Activated naive CD4-positive, alpha-beta T cell treated with anti-CD3 and anti-CD28 coated beads, Interleukin-2, amount 50 U/mL, for 24 hours (primary cell): ENCODE data around the gene DCAF6.

Experiments used
- H3K27ac Mint-ChIP-seq: one replicate; pipeline ENCODE4 v1.8.0; 2021; ENCODE audit warnings: mild to moderate bottlenecking, mixed read lengths
- H3K27me3 Mint-ChIP-seq: one replicate; pipeline ENCODE4 v1.8.0; 2021; ENCODE audit warnings: mixed read lengths
- H3K36me3 Mint-ChIP-seq: one replicate; pipeline ENCODE4 v1.8.0; 2021; ENCODE audit warnings: mixed read lengths
- H3K4me1 Mint-ChIP-seq: one replicate; pipeline ENCODE4 v1.8.0; 2021; ENCODE audit warnings: mixed read lengths
- H3K4me3 Mint-ChIP-seq: one replicate; pipeline ENCODE4 v1.8.0; 2021; ENCODE audit warnings: mild to moderate bottlenecking, mixed read lengths
- H3K9me3 Mint-ChIP-seq: one replicate; pipeline ENCODE4 v1.8.0; 2021; ENCODE audit warnings: mixed read lengths

Gene DCAF6

DNA sequence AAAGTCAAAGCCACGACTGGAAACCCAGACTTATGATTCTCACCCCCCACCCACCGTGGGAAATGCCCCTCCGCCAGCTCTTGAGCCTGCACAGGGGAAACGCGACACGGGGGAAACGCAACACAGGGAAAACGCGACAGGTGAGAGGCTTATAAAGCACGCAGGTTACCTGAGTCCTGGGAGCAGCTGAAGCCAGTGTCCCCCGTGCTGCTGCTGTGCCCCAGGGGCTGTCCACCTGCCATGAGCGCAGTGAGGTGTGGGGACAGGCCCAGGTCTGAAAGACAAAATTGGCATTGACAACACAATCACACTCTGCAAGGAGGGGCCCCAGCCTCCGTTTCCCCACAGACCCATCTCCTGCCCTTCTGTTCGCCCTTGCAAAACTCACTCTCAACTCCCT is 153.9 kb downstream of the DCAF6 start:
- no peak overlapping the region for H3K27ac Mint-ChIP-seq
- no peaks in the 10 kb centered on the region for H3K9me3 Mint-ChIP-seq
- H3K4me3 Mint-ChIP-seq, result no peak overlapping the region
- no peaks in the 10 kb centered on the region for H3K4me1 Mint-ChIP-seq
- peaks cover 1% of the 10 kb centered on the region for H3K27me3 Mint-ChIP-seq
- H3K36me3 Mint-ChIP-seq, result no peaks in the 10 kb centered on the region

DNA sequence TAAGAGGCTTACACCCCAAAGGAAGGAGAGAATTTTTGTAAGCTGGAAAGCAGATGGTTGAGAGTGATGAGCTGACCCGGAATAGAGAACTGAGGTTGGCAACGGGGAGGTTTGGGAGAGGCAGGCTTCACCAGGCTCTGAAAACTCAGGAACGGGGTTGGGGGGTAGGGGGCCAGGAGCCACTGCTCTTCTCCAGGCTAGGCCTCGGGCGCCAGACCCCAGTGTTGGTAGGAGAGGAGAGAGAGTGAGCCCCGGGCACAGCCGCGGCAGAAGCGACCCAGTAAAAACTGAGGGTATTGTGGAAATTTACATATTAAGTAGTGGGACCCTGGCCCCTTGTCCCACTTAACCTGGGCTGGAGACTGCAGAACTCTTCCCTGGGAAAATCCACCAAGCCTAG is 154.6 kb downstream of the DCAF6 start:
- no peaks in the 10 kb centered on the region for H3K36me3 Mint-ChIP-seq
- no peaks in the 10 kb centered on the region for H3K4me1 Mint-ChIP-seq
- H3K9me3 Mint-ChIP-seq, result no peaks in the 10 kb centered on the region
- H3K27ac Mint-ChIP-seq, result no peak overlapping the region
- H3K4me3 Mint-ChIP-seq, result no peak overlapping the region
- peaks cover 1% of the 10 kb centered on the region for H3K27me3 Mint-ChIP-seq

DNA sequence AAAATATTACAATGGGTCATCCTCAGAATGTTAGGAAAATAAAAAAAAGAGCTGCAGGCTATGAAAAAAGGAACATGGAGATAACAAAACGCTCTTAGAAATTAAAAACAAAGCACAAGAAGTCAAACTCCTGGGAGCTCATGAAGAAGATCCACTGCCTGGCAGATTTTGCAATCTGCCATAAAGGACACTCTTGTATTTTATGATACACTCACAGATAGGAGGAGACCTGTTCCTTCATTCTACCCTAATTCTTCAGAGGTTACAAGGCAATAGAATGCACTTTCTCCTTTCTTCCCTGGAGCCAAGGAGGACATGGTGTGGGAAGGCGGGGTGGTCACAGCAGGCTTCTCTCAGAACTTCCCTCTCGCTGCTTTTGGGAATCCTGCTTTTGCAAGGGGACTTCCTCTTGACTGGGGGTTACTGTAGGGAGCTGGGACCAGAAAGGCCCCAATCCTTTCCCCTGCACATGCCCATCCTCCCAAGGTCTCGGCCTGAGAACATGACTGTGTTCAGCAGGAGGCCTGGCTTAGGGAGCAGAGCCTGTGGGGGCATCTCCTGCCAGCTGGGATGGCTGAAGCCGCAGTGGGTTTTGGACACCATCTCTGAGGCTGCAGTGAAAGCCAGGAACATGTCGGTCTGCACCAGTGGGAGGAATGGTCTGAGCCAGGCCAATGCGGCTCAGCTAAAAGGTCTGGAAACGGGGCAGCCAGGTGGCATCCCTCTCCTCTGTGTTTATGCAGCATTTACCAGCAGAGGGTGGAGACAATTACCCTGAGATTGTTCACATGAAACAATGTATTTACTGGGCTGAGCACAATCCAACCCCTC is 155.5 kb downstream of the DCAF6 start:
- H3K4me3 Mint-ChIP-seq, result no peak overlapping the region
- no peaks in the 10 kb centered on the region for H3K4me1 Mint-ChIP-seq
- no peak overlapping the region for H3K27ac Mint-ChIP-seq
- no peaks in the 10 kb centered on the region for H3K36me3 Mint-ChIP-seq
- H3K9me3 Mint-ChIP-seq, result no peaks in the 10 kb centered on the region
- peaks cover 1% of the 10 kb centered on the region for H3K27me3 Mint-ChIP-seq

DNA sequence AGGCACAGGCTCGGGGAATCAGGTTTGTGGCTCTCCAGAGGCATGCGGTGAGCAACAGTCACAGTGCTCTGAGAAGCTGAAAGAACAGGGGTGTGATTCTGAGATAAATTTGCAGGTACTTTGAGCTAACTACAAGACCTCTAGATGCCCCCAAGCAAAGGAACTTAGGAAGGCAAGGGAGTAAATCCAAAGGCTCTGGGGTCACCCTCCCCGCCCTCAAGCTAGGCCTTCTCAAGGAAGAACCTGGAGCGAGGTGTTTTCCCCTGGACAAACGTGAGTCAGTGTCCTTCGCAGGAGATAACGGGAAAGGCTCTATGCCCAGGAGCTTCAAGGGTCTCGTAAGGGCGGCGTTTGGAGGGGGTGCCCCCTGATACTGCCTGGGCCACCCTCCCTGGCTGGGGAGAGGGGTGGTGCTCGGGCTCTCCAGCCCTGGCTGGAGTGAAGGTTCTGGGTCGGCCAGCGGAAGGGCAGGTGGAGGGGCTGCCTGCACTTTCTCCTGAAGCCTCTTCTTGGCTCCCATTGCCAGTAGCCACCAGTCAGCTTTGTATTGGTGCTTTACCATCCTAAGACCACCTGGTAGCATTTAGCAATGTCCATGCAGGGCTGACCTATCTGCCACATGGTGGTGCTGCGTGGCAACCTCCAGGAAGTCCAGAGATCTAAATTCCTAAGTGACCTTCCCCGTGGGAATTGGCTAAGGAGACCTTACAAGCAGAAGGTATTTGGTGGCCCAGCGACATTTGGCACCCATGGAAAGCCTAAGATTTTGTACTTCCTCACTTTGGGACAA is 156.3 kb downstream of the DCAF6 start:
- Mint-ChIP-seq H3K27ac (no peak overlapping the region), H3K9me3 (no peaks in the 10 kb centered on the region), H3K4me1 (no peaks in the 10 kb centered on the region), H3K4me3 (no peak overlapping the region), H3K27me3 (peaks cover 1% of the 10 kb centered on the region), H3K36me3 (no peaks in the 10 kb centered on the region)

DNA sequence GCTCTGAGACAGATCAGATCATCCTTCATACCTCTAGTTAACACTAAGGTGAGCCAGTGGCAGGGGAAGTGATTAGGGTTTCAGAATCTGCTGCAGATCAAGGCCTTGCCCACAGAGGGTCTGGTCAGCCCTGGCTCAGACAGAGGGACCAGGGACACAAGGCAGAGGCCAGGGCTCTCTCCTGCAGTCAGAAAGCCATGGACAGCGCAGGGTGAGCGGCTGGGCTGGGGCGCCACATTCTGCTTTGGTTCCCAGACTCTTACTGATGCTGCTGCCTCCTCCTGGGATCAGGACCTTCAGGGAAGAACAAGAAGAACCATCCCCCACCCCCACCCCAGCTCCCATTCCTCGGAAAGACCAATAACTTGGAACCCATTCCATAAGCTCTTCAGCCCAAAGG is 157.1 kb downstream of the DCAF6 start:
- Mint-ChIP-seq H3K4me1 (no peaks in the 10 kb centered on the region), H3K27me3 (peaks cover 1% of the 10 kb centered on the region), H3K4me3 (no peak overlapping the region), H3K36me3 (no peaks in the 10 kb centered on the region), H3K27ac (no peak overlapping the region), H3K9me3 (no peaks in the 10 kb centered on the region)

DNA sequence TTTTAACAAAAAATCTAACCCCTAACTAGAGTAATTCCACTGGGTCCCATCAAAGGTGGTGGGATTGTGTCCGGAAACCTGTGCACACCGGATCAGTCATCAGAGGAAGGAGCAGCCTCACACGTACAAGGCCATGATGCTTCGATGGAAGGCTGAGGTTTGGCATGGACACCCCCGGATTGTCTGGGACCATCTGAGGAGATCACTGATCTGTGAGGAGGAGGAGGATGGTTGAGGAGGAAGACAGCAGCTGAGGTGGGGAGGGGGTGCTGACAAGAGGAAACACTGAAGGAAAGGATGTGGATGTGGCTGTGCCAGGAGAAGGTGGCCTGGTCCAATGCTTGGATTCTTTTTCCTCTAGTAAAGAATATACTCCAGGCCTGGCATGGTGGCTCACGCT is 159.0 kb downstream of the DCAF6 start:
- Mint-ChIP-seq H3K4me1 (no peaks in the 10 kb centered on the region), H3K27me3 (no peaks in the 10 kb centered on the region), H3K36me3 (no peaks in the 10 kb centered on the region), H3K9me3 (no peaks in the 10 kb centered on the region), H3K4me3 (no peak overlapping the region), H3K27ac (no peak overlapping the region)

DNA sequence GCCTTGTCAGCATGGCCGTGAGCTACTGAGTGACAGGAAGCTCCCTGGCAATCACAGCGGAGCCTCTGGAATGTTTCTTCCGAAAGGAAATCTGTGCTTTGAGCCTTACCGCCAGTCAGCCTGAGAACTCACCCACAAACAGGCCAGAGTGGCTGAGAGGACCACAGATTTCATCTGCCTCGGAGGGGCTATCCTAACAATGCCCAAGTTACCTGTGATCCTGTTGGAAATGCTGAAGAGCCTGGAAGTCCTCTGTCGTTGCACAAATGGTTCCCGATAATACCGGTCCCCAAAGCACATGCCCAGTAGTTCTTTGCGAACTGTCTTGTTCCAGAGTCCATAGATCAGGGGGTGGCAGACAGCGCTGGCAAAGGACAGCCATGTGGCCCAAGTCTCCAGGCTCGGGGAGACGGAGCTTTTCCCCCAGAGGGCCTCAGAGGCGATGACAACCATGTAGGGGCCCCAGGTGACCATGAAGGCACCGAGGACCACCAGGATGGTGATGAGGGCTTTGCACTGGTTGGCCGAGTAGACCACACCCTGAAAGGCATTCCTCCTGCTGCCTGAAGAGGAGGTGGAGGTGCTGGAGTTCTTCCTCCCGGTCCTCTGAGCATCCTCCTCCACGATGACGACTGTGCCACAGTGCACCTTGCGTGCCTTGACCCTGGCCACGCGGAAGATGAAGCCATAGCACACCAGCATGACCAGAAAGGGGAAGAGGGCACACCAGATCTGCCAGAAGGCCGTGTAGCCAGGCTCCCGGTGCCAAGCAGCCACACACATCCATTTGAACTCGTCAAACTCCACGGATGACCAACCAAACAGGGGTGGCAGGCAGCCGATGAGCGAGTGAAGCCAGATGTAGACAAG is 160.0 kb downstream of the DCAF6 start:
- no peaks in the 10 kb centered on the region for H3K4me1 Mint-ChIP-seq
- H3K27ac Mint-ChIP-seq, result no peak overlapping the region
- H3K36me3 Mint-ChIP-seq, result no peaks in the 10 kb centered on the region
- H3K27me3 Mint-ChIP-seq, result no peaks in the 10 kb centered on the region
- H3K9me3 Mint-ChIP-seq, result no peaks in the 10 kb centered on the region
- no peak overlapping the region for H3K4me3 Mint-ChIP-seq

DNA sequence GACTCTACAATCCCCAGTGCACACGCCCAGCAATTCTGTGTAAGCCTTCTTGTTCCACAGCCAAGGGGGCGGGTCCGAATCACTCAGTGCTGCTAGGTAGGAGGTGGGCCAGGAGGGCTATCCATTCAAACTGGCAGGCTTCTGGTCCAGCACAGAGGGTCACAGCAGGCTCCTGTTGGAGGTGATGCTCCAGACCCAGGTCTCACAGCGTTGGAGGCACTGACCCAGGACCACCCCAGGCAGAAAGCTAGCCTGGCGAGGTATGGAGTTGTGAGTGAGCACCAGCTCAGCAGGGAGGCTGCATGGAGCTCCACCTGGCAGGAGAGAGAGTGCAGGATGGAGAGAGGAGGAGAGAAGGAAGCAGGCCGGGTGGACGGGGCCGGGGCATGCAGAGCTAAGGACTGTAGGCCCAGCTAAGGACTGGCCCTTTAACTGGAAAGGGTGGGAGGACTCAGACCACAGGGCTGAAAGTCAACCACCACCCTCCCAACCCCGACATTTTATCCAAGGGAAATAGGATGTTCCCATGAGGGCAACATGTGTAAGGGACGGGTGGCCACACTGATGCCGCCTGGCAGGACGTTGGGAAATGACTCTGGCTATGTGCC is 161.5 kb downstream of the DCAF6 start:
- Mint-ChIP-seq H3K27me3 (no peaks in the 10 kb centered on the region), H3K36me3 (no peaks in the 10 kb centered on the region), H3K4me3 (no peak overlapping the region), H3K9me3 (no peaks in the 10 kb centered on the region), H3K4me1 (no peaks in the 10 kb centered on the region), H3K27ac (no peak overlapping the region)

DNA sequence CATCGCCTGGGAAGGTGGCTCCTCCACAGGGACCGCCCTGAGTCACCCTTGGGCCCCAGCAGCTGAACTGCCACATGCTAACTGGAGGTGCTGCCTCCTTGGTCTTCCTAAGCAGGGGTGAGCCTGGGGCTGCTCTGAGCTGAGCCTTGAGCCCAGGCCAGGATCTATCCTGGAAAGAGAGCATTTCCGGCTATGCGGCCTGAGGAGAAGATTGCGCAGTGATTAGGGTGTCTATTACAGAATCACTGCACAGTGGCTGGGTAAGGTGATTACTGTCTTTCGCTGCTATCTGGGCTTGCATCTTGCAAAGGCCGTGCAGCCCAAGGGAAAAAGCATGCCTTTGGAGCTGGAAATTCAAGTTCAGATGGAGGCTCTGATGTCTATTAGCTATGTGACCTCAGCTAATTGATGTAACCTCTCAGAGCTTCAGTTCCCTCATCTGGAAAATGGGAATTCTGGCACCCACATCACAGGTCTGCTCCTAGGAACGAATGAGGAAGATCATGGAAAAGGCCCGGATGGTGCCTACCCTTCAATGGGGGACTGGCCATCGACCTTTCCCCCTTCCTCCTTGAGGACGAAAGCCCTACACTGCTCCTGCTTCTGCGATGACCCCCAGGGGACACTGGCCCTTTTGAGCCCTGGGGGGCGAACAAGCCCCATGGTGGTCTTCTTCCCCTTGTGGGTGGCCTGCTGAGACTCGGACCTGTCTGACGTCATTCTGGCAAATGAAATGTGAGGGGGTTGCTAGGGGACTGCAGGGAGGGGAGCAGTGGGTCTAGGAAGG is 162.2 kb downstream of the DCAF6 start:
- no peaks in the 10 kb centered on the region for H3K36me3 Mint-ChIP-seq
- H3K9me3 Mint-ChIP-seq, result no peaks in the 10 kb centered on the region
- no peaks in the 10 kb centered on the region for H3K4me1 Mint-ChIP-seq
- H3K27ac Mint-ChIP-seq, result no peak overlapping the region
- no peaks in the 10 kb centered on the region for H3K27me3 Mint-ChIP-seq
- no peak overlapping the region for H3K4me3 Mint-ChIP-seq

DNA sequence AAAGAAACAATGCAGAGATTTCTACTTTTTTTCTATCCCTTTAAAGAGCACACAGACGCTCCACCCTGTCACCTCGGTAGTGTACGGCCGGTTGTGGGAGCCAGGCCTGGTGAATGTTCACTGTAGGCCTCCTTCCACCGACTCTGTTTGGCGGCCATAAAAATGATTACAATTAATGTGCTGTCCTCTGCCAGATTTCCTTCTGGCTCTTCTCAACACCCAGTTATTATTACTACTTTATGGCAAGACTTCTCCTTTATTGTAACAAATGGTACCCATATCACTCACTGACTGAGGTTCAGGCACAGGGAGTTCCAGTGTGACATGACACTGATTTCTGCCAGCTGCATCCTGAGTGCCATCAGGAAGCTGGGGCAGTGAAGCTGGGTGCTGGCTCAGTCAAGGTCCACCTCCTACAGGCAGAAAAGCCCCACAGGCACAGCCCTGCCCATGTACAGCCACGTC is 162.9 kb downstream of the DCAF6 start:
- Mint-ChIP-seq H3K27me3 (no peaks in the 10 kb centered on the region), H3K36me3 (no peaks in the 10 kb centered on the region), H3K9me3 (no peaks in the 10 kb centered on the region), H3K27ac (no peak overlapping the region), H3K4me3 (no peak overlapping the region), H3K4me1 (no peaks in the 10 kb centered on the region)

DNA sequence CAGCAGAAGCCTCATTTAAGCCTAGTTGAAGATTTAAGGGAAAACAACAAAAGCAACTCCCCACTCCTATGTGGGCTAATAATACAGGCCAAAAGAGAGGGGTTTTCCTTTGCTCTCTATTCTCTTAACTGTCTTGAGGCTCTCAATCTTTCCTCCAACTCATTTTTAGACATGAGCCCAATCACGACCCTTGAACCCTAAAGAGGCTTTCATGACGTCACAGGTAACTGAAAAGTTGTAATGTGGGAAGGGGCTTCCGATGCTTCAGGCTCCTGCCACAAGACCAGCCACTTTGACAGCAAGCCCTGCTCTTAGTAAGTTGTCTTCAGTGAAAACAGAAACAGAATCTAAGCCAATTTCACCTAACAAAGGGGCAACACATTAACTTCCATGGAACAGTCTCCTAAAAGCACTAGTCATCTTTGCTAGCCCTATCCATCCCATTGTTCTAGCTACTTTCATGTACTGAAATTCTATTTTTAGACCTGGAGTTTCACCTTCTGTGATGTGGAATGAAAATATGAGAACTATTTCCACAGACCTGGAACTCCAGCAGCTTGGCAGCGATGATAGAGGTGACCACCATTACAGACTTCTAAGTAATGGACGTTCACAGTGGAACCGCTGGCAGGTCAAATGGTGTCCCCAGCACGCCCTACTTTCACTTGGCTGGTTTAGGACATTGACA is 164.0 kb downstream of the DCAF6 start:
- Mint-ChIP-seq H3K27me3 (no peaks in the 10 kb centered on the region), H3K9me3 (no peaks in the 10 kb centered on the region), H3K4me1 (no peaks in the 10 kb centered on the region), H3K4me3 (no peak overlapping the region), H3K27ac (no peak overlapping the region), H3K36me3 (no peaks in the 10 kb centered on the region)

DNA sequence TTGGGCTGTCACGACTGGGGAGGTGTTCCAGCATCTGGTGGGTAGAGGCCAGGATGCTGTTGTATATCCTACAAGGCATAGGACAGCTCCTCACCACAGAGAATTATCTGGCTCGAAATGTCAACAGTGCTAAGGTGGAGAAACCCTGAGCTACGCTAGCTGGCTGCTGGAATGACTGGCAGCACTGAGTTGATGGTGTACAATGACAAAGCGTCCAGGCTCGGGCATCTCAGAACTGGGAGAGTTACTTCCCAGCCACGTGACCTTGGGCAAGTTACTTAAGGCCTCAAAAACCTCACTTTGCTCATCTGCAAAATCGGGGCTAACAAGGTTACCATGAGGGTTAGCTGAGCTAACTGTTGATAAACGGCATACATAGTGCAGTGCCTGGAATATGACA is 164.9 kb downstream of the DCAF6 start:
- no peaks in the 10 kb centered on the region for H3K9me3 Mint-ChIP-seq
- H3K36me3 Mint-ChIP-seq, result no peaks in the 10 kb centered on the region
- no peak overlapping the region for H3K4me3 Mint-ChIP-seq

DNA sequence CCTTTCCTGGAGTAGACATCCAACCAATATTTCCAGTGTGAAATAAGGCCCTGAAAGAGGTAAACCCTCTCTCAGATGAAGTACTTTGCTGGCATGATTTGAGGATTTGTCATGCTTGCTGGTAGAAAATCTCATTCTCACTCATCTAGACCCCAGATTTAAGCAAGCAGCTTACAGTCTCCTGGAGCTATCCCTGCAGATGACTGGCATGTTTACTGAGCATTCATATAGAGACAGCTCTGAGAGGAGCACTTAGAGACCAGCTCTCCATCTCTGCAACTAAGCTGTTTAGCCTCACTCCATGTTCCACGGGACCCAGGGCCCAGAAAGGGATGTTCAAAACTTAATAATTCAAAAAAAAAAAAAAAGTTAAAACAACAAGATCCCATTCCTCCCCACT is 166.0 kb downstream of the DCAF6 start:
- H3K27me3 Mint-ChIP-seq, result peaks cover 2% of the 10 kb centered on the region
- no peak overlapping the region for H3K27ac Mint-ChIP-seq
- H3K36me3 Mint-ChIP-seq, result no peaks in the 10 kb centered on the region
- H3K9me3 Mint-ChIP-seq, result no peaks in the 10 kb centered on the region
- no peak overlapping the region for H3K4me3 Mint-ChIP-seq
- no peaks in the 10 kb centered on the region for H3K4me1 Mint-ChIP-seq

More for the DNA sequence above, 164.9 kb downstream of the DCAF6 start:
- no peaks in the 10 kb centered on the region for H3K4me1 Mint-ChIP-seq
- no peak overlapping the region for H3K27ac Mint-ChIP-seq
- H3K27me3 Mint-ChIP-seq, result no peaks in the 10 kb centered on the region

DNA sequence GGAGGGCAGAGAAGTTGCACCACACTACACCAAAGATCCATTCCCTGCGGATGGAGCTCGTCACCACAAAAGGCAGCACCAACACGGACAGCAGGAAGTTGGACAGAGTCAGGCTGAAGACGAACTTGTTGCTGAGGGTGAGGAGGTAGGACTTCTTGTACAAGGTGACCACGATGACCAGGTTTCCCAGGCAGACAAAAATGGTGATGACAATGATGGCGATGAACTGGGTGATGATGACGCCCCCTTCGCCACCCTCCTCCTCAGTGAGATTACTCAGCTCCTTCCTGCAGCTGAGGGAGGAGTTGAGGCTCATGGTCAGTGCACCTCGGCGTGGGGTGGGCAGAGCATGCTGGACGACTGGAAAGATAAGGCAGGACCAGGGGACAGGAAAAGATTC is 168.1 kb downstream of the DCAF6 start:
- Mint-ChIP-seq H3K4me1 (no peaks in the 10 kb centered on the region), H3K27me3 (peaks cover 2% of the 10 kb centered on the region), H3K27ac (no peak overlapping the region)

More for the DNA sequence above, 168.1 kb downstream of the DCAF6 start:
- Mint-ChIP-seq H3K9me3 (no peaks in the 10 kb centered on the region), H3K4me3 (no peak overlapping the region), H3K36me3 (no peaks in the 10 kb centered on the region)
